Upper lobe of left lung (tissue), 6 donors: ENCODE results near the gene METAP1. TPM values are rescaled to one million over a fixed set of nuclear protein-coding genes. Genes with fewer than 3 reads are reported as not detected.
"Not testable (repeated sequence)": the region's sequence is repeated elsewhere in the genome, so short reads cannot be mapped to it uniquely, and the experiment has no call there.

Source experiments
- ATAC-seq, 2 donors: fragments of 200-7000 bp; cut with Tn5 transposase; one replicate each; pipeline ENCODE4 v1.9.1; 2022; ENCODE audit warnings: mild to moderate bottlenecking in 2 of 2, moderate library complexity in 2 of 2; ENCODE audit not compliant: low FRiP score in 2 of 2
- DNase-seq, 2 donors: peaks; one replicate each; pipeline ENCODE4 v3.0.0-alpha.2; 2019 to 2020
- H3K27ac ChIP-seq, 4 donors: fragments of 200-600 bp; sonication (generic); one replicate each; pipeline ENCODE4 v1.5.1; 2016 to 2019
- H3K27me3 ChIP-seq, 4 donors: fragments of 200-600 bp; sonication (generic); one replicate each; pipeline ENCODE4 v1.5.1; 2017 to 2019
- H3K36me3 ChIP-seq, 4 donors: fragments of 200-600 bp; sonication (generic); one replicate each; pipeline ENCODE4 v1.5.1; 2016 to 2019
- H3K4me1 ChIP-seq, 4 donors: fragments of 200-600 bp; sonication (generic); one replicate each; pipeline ENCODE4 v1.5.1; 2018 to 2019
- H3K4me3 ChIP-seq, 4 donors: fragments of 200-600 bp; sonication (generic); one replicate each; pipeline ENCODE4 v1.5.1; 2017 to 2019; ENCODE audit warnings: mild to moderate bottlenecking in 2 of 4, moderate library complexity in 1 of 4
- H3K9me3 ChIP-seq, 4 donors: fragments of 200-600 bp; sonication (generic); one replicate each; pipeline ENCODE4 v1.5.1; 2018 to 2019
- EP300 ChIP-seq, 4 donors: sonication (generic); formaldehyde crosslinking; IDR thresholded peaks; one replicate each; pipeline ENCODE4 v1.5.1; 2017; ENCODE audit warnings: antibody characterized with exemption in 4 of 4, control low read depth in 2 of 4
- POLR2A ChIP-seq, 4 donors: fragments of 450-650 bp; IDR thresholded peaks; one replicate each; pipeline ENCODE4 v1.5.1; 2016 to 2017; ENCODE audit warnings: antibody characterized with exemption in 4 of 4, mild to moderate bottlenecking in 2 of 4
- POLR2AphosphoS5 ChIP-seq, 2 donors: sonication (generic); formaldehyde crosslinking; IDR thresholded peaks; one replicate each; pipeline ENCODE4 v1.5.1; 2017; ENCODE audit warnings: antibody characterized with exemption in 2 of 2
- WGBS, 2 donors: methylation state at CpG; one replicate each; pipeline ENCODE4 v1.1.5; 2017 to 2018; 5-methylcytosine and 5-hydroxymethylcytosine counted together
- total RNA-seq, 6 donors: library from RNA; depleted of rRNA in 4 of 6; stranded (reverse); fragments of >200 nt in 4 of 6; gene quantifications; one replicate each; pipeline versions ENCODE4 v1.1.0 to v1.2.1, GENCODE V29; 2016 to 2021
- TF ChIP-seq, protein P1 (sequence below), 6 experiments: fragments of 450-650 bp in 4 of 6; fragments of 200-600 bp in 2 of 6; sonication (generic) in 2 of 6; IDR thresholded peaks; one replicate each; pipeline ENCODE4 v1.5.1; 2016 to 2019; ENCODE audit warnings: antibody characterized with exemption in 6 of 6
- donor health status: DM: no; HTN: no; CAD: no; lungs with moderate emphysema.
- donor health status: DM: no; HTN: yes; CAD: no; lungs with severe emphysema.

The METAP1 gene
- total RNA-seq, 6 donors from 2014 or later = 16.8 to 46.1 (median 32.0) TPM

DNA sequence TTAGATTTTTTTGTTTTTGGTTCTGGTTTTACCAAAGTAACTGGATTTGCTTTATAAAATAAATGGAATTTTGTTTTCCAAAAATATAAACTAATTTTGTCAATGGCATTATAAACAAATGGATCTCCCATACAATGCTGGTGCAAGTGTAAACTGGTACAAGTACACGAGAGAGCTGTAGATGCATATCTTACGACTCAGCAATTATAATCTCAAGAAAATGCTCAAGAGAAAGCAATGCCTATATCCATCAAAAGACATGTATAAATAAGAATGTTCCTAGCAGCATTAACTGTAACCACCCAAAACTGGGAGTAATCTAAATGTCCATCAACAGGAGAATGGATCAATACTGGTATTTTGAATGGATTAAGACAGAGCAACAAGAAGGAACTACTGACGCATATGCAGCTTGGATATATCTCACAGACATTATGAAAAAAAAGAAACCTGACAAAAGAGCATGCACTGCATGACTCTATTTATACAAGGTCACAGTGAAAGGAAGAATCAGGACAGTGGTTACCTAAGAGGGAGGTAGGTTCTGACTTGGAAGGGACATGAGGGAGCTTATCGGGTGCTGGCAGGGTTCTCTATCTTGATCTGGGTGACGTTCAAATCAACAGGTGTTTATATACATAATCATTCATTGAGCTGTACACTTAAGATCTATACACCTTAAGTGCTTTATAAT lies 83.6 kb downstream of the METAP1 start:
- 73 to 88% methylated on average over 5 of the region's 5 CpGs for WGBS, 2 donors
- no peak overlapping the region for H3K4me3 ChIP-seq
- no peaks in the 10 kb centered on the region for H3K27me3 ChIP-seq
- peaks cover 0 to 6% (median 5%) of the 10 kb centered on the region in 4 donors for H3K4me1 ChIP-seq
- ATAC-seq = no peak
- H3K36me3 ChIP-seq = peaks cover 29 to 96% (median 75%) of the 10 kb centered on the region in 4 donors
- no peaks in the 10 kb centered on the region for H3K9me3 ChIP-seq
- no peak for DNase-seq
- TF ChIP-seq, protein P1, sequence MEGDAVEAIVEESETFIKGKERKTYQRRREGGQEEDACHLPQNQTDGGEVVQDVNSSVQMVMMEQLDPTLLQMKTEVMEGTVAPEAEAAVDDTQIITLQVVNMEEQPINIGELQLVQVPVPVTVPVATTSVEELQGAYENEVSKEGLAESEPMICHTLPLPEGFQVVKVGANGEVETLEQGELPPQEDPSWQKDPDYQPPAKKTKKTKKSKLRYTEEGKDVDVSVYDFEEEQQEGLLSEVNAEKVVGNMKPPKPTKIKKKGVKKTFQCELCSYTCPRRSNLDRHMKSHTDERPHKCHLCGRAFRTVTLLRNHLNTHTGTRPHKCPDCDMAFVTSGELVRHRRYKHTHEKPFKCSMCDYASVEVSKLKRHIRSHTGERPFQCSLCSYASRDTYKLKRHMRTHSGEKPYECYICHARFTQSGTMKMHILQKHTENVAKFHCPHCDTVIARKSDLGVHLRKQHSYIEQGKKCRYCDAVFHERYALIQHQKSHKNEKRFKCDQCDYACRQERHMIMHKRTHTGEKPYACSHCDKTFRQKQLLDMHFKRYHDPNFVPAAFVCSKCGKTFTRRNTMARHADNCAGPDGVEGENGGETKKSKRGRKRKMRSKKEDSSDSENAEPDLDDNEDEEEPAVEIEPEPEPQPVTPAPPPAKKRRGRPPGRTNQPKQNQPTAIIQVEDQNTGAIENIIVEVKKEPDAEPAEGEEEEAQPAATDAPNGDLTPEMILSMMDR (IDR thresholded peaks at IDR 0.05) = no peak
- TF ChIP-seq EP300 (IDR thresholded peaks at IDR 0.05) (no peak), POLR2A (IDR thresholded peaks at IDR 0.05) (no peak), POLR2AphosphoS5 (IDR thresholded peaks at IDR 0.05) (no peak)
- no peak overlapping the region for H3K27ac ChIP-seq

- H3K27ac ChIP-seq = no peak overlapping the region
- TF ChIP-seq POLR2A (IDR thresholded peaks at IDR 0.05) = no peak
- TF ChIP-seq EP300 (IDR thresholded peaks at IDR 0.05) = no peak
- TF ChIP-seq, protein P1 (IDR thresholded peaks at IDR 0.05) = no peak
- no peak for TF ChIP-seq POLR2AphosphoS5 (IDR thresholded peaks at IDR 0.05)
- H3K9me3 ChIP-seq = no peaks in the 10 kb centered on the region
- 82 to 84% methylated on average over 5 of the region's 5 CpGs for WGBS, 2 donors
- peaks cover 26 to 96% (median 75%) of the 10 kb centered on the region in 4 donors for H3K36me3 ChIP-seq
- DNase-seq (no peak), ATAC-seq (no peak)
- no peak overlapping the region for H3K4me3 ChIP-seq
- no peaks in the 10 kb centered on the region for H3K27me3 ChIP-seq
- peaks cover 0 to 6% (median 5%) of the 10 kb centered on the region in 4 donors for H3K4me1 ChIP-seq
These were observed 84.2 kb downstream of the METAP1 start for GRCh38 chr4:99079625-99080295.

DNA sequence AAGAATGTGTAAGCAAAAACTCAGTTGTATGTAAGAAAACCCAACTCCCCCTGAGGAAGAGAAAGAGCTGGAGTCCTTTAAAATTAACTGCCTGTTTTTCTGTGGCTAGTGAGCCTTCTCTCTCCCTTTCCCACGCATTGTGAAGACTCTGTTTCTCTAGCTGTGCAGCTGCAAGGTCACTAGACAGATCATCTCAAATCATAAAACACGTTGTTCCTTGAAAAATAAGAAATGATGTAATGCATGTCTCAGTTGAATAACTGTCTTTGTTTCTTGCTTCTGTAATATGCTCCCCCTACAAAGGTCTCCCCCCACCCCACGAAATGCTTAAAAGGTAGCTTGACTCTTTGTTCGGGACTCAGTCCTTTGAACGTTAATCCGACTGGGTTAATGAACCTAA lies 85.3 kb downstream of the METAP1 start:
- ATAC-seq, H3K9me3 ChIP-seq, H3K27ac ChIP-seq, H3K4me1 ChIP-seq, DNase-seq, H3K4me3 ChIP-seq, H3K27me3 ChIP-seq: not testable (repeated sequence)
- WGBS, 2 donors = 62 to 70% methylated on average over 6 of the region's 6 CpGs
- peaks cover 26 to 90% (median 68%) of the 10 kb centered on the region in 4 donors for H3K36me3 ChIP-seq

GRCh38 chr4:99082192-99082591 lies 86.7 kb downstream of the METAP1 start:
- Histone ChIP-seq H3K9me3 (no peaks in the 10 kb centered on the region), H3K27me3 (no peaks in the 10 kb centered on the region), H3K36me3 (peaks cover 26 to 77% (median 55%) of the 10 kb centered on the region in 4 donors), H3K4me3 (no peak overlapping the region), H3K4me1 (peaks cover 7 to 20% (median 12%) of the 10 kb centered on the region in 4 donors), H3K27ac (no peak overlapping the region)
- 91 to 94% methylated on average over 5 of the region's 5 CpGs for WGBS, 2 donors
- TF ChIP-seq POLR2A (IDR thresholded peaks at IDR 0.05) (no peak), POLR2AphosphoS5 (IDR thresholded peaks at IDR 0.05) (no peak), EP300 (IDR thresholded peaks at IDR 0.05) (no peak)
- TF ChIP-seq, protein P1 (IDR thresholded peaks at IDR 0.05) = no peak
- DNase-seq (no peak), ATAC-seq (no peak)

GRCh38 chr4:99084595-99084994 lies 89.1 kb downstream of the METAP1 start:
- Histone ChIP-seq H3K27ac (peak overlapping the region in 1 of 4 donors; percentile 27), H3K36me3 (peaks cover 21 to 54% (median 40%) of the 10 kb centered on the region in 4 donors)
- TF ChIP-seq POLR2AphosphoS5 (IDR thresholded peaks at IDR 0.05) = no peak
- TF ChIP-seq, protein P1 (IDR thresholded peaks at IDR 0.05) = no peak

More at GRCh38 chr4:99084595-99084994, 89.1 kb downstream of the METAP1 start:
- no peaks in the 10 kb centered on the region for H3K9me3 ChIP-seq
- H3K4me1 ChIP-seq = peaks cover 12 to 24% (median 19%) of the 10 kb centered on the region in 4 donors
- 93 to 94% methylated on average over 2 of the region's 2 CpGs for WGBS, 2 donors
- H3K27me3 ChIP-seq = no peaks in the 10 kb centered on the region
- H3K4me3 ChIP-seq = no peak overlapping the region
- no peak for ATAC-seq
- DNase-seq = no peak
